Activated CD4-positive, alpha-beta T cell treated with anti-CD3 and anti-CD28 coated beads, Interleukin-2, amount 10 ng/mL, durations not matched to agents 24 days and 14 days (primary cell): ENCODE measurements around the gene NOP9. TPM values are rescaled to one million over a fixed set of nuclear protein-coding genes. Genes with fewer than 3 reads are reported as not detected.

Source experiments
- DNase-seq: peaks from one replicate; pipeline ENCODE4 v3.0.0; 2022
- H3K27ac Mint-ChIP-seq: one replicate; pipeline ENCODE4 v1.8.0; 2022; ENCODE audit warnings: mild to moderate bottlenecking, mixed read lengths
- H3K27me3 Mint-ChIP-seq: one replicate; pipeline ENCODE4 v1.8.0; 2022; ENCODE audit warnings: mixed read lengths
- H3K36me3 Mint-ChIP-seq: one replicate; pipeline ENCODE4 v1.8.0; 2022; ENCODE audit warnings: low read depth, mild to moderate bottlenecking, mixed read lengths
- H3K4me1 Mint-ChIP-seq: one replicate; pipeline ENCODE4 v1.8.0; 2021; ENCODE audit warnings: mixed read lengths
- H3K4me3 Mint-ChIP-seq: one replicate; pipeline ENCODE4 v1.8.0; 2022; ENCODE audit warnings: mild to moderate bottlenecking, moderate library complexity, mixed read lengths
- H3K9me3 Mint-ChIP-seq: one replicate; pipeline ENCODE4 v1.8.0; 2021; ENCODE audit warnings: mixed read lengths
- intact Hi-C: fragments of 100-400 bp; cut with micrococcal nuclease; formaldehyde crosslinking; loops from one replicate; pipeline ENCODE4 v1.15.1; 2023
- total RNA-seq: library from RNA; stranded (reverse); gene quantifications from 2 replicates; pipeline ENCODE4 v1.2.3, GENCODE V29; 2022

NOP9 gene
- total RNA-seq, 1 donor from 2014 or later = 48.3 TPM

DNA sequence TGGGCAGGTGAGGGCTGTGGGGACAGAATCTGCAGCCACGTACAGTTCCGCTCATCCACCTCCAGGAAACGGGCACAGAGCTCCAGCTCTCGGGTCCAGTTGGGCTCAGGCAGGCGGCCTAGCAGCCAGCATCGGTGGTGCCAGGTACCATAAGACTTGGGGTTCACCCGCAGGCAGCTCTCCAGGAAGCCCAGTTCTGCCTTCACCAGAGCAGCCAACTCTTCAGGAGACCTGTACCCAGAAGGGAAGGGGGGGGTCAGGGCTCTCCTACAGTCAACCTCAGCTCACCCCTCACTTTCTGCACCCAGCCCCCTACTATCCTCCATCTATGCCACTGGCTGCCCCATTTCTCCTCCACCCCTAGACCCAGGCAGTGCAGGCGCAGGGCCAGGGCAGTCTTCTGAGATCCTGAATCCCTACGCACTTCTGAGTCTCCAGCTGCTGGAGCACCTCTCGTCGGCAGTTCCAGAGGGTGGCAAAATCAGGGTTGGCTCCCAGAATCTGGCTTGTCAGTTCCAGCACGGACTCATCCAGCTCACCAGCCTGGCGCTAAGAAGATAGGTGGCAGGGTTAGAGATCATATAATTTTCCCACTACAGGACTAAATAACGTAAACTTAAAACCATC, 29.6 kb upstream of the NOP9 start:
- H3K36me3 Mint-ChIP-seq = peaks cover 30% of the 10 kb centered on the region
- no peaks in the 10 kb centered on the region for H3K9me3 Mint-ChIP-seq
- H3K27ac Mint-ChIP-seq = no peak overlapping the region
- intact Hi-C loops = no loop called here
- no peak for DNase-seq
- peaks cover 40% of the 10 kb centered on the region for H3K4me1 Mint-ChIP-seq
- H3K4me3 Mint-ChIP-seq = peak overlapping the region; percentile 93
- no peaks in the 10 kb centered on the region for H3K27me3 Mint-ChIP-seq

DNA sequence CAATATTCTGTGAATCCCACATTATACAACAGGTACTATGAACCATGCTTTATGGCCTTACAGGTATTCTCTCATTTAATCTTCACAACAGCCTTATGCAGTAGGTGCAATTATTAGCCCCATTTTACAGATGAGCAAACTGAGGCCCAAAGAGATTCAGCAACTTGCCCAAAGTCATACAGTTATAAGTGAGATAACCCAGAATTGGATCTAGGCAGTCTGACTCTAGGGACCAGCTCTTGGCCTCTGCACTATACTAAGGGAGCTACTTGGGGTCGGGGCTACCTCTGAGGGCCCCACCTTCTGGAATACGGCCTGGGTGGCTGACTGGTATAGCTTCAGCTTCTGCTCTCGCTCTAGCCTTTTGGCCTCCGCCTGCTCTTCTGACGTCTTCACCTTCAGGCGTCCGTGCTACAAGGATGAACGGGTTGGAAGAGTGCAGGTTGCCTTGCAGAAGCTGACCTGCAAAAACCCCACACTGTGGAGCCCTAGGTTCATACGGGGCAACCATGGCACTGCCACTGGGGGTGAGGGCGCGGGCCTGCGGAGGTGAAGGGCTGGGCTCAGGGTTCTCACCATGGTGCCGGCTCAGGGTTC, 29.0 kb upstream of the NOP9 start:
- intact Hi-C loops = loop anchor here (1.0 kb wide), 4 partner anchors 28 to 172 kb away; partner anchors contain the start of genes CHMP4A, GMPR2, NEDD8 and SDR39U1
- no peak for DNase-seq
- no peaks in the 10 kb centered on the region for H3K9me3 Mint-ChIP-seq
- peak overlapping the region; percentile 93 for H3K4me3 Mint-ChIP-seq
- no peaks in the 10 kb centered on the region for H3K27me3 Mint-ChIP-seq
- peak overlapping the region; percentile 95 for H3K27ac Mint-ChIP-seq
- peaks cover 42% of the 10 kb centered on the region for H3K4me1 Mint-ChIP-seq
- H3K36me3 Mint-ChIP-seq = peaks cover 30% of the 10 kb centered on the region

- H3K4me3 Mint-ChIP-seq = peak within 1 kb of the TSS; percentile 93
- no peaks in the 10 kb centered on the region for H3K27me3 Mint-ChIP-seq
- DNase-seq = peak; percentile 97
- H3K4me1 Mint-ChIP-seq = peaks cover 42% of the 10 kb centered on the region
- intact Hi-C loops = loop anchor here (1.0 kb wide), 4 partner anchors 29 to 171 kb away; partner anchors contain the start of genes CHMP4A, GMPR2, NEDD8 and SDR39U1
- no peaks in the 10 kb centered on the region for H3K9me3 Mint-ChIP-seq
- peak within 1 kb of the TSS; percentile 95 for H3K27ac Mint-ChIP-seq
- H3K36me3 Mint-ChIP-seq = peaks cover 24% of the 10 kb centered on the region
Observed at GRCh38 chr14:24271134-24271833, 28.4 kb upstream of the NOP9 start, which contains the start of gene RABGGTA. Gene RABGGTA (minus strand): TSS chr14:24271597. CDS start chr14:24271115, 482 bp downstream.

GRCh38 chr14:24271834-24272263, 27.8 kb upstream of the NOP9 start:
- no peak for DNase-seq
- Mint-ChIP-seq H3K4me1 (peaks cover 42% of the 10 kb centered on the region), H3K9me3 (no peaks in the 10 kb centered on the region), H3K4me3 (peak overlapping the region; percentile 93), H3K27ac (peak overlapping the region; percentile 92), H3K36me3 (peaks cover 18% of the 10 kb centered on the region), H3K27me3 (no peaks in the 10 kb centered on the region)
- intact Hi-C loops = loop anchor here (1.0 kb wide), 4 partner anchors 30 to 170 kb away; partner anchors contain the start of genes CHMP4A, GMPR2, NEDD8 and SDR39U1

DNA sequence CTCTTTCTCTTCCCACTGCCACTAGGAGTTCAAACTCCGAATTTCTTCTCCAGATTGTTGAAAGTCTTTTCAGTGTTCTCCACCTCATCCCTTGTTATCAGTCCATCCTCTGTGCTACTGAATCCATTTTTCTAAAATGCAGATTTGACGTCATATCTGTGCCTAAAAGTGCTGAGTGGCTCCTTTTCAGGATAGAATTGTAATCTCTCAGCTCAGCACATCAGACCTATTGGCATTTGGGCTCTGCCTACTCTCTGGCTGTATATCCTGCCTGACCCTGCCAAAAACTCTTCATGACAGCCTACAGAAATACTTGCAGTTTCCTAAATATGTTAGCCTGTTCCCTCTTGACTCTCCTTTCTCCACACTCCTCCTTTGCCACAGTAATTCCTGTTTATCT, 27.2 kb upstream of the NOP9 start:
- DNase-seq = no peak
- Mint-ChIP-seq H3K27me3 (no peaks in the 10 kb centered on the region), H3K9me3 (no peaks in the 10 kb centered on the region), H3K4me3 (peak overlapping the region; percentile 93), H3K4me1 (peaks cover 43% of the 10 kb centered on the region), H3K36me3 (peaks cover 12% of the 10 kb centered on the region), H3K27ac (peak overlapping the region; percentile 82)
- intact Hi-C loops = no loop called here

DNA sequence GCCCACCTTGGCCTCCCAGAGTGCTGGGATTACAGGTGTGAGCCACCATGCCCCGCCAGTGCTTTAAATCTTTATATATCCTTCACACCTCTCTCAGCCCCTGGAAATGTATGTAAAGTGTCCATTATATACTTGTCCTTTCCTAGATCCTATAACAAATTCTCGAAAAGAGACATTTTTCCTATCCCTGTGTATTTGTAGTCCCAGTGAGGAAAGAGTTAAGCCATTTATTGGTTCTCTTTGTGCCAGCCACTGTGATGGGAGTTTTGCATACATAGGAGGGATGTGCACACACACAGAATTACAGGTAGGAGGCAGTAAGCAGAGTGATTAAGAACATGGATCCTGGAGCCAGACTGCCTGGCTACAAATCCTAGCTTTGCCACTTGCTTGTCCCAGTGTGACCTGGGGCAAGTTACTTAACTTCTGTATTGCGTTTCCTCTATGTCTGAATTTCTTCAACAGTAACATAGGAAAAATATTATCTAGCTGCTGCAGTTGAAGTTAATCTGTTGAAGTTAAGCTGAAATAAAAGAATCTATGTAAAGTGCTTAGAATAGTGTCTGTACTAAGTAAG, 26.1 kb upstream of the NOP9 start:
- H3K27me3 Mint-ChIP-seq = no peaks in the 10 kb centered on the region
- peak overlapping the region; percentile 54 for H3K4me3 Mint-ChIP-seq
- peaks cover 48% of the 10 kb centered on the region for H3K4me1 Mint-ChIP-seq
- peaks cover 9% of the 10 kb centered on the region for H3K36me3 Mint-ChIP-seq
- H3K9me3 Mint-ChIP-seq = no peaks in the 10 kb centered on the region
- intact Hi-C loops = no loop called here
- DNase-seq = no peak
- peak overlapping the region; percentile 82 for H3K27ac Mint-ChIP-seq

DNA sequence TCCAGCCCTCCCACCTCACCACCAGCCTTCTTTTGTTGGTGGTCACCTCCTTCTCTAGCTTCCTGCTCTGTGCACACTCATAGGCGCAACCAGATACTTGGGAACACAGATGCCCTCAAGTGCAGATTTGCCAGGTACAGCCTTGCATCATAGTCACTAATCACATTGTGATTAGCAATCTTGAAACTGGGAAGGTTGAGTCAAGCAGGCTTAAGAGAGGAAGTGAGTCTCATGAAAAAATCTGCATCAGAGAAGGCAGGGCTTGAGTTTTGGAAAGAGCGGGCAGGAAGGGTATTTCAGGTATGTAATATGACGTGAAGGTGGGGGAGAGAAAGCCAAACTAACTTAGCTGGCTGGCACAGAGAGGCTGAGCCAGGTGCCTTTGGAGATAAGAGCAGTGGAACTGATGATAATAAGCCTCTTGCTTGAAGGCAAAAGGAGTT, 25.5 kb upstream of the NOP9 start:
- Mint-ChIP-seq H3K36me3 (peaks cover 8% of the 10 kb centered on the region), H3K4me3 (peak overlapping the region; percentile 54), H3K27me3 (no peaks in the 10 kb centered on the region), H3K9me3 (no peaks in the 10 kb centered on the region), H3K4me1 (peaks cover 54% of the 10 kb centered on the region), H3K27ac (peak overlapping the region; percentile 82)
- intact Hi-C loops = loop anchor here (1.0 to 2.0 kb wide), 4 partner anchors 15 to 59 kb away; no protein-coding TSS in a partner anchor
- peak; percentile 84 for DNase-seq

DNA sequence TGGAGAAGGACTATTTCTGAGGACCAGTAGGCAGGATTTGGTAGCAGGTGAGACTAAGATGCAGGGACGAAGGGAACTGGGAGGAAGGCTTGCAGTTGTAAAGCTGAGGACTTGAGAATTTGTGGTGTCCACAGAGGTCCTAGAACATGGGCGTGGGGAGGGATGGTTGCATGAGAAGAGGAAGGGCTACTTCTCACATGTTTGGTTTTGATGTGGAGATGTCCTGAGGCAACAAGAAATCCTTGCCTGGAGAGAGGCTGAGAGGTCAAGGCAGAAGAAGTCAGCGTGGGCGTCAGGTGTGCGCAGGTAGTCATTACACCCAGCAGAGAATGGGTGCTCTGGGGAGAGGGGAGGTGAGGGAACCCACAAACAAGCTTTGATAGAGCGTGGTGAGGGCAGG, 22.6 kb upstream of the NOP9 start:
- Mint-ChIP-seq H3K27ac (no peak overlapping the region), H3K36me3 (peaks cover 2% of the 10 kb centered on the region), H3K9me3 (no peaks in the 10 kb centered on the region), H3K27me3 (no peaks in the 10 kb centered on the region), H3K4me3 (no peak overlapping the region), H3K4me1 (peaks cover 47% of the 10 kb centered on the region)
- no peak for DNase-seq
- intact Hi-C loops = no loop called here

DNA sequence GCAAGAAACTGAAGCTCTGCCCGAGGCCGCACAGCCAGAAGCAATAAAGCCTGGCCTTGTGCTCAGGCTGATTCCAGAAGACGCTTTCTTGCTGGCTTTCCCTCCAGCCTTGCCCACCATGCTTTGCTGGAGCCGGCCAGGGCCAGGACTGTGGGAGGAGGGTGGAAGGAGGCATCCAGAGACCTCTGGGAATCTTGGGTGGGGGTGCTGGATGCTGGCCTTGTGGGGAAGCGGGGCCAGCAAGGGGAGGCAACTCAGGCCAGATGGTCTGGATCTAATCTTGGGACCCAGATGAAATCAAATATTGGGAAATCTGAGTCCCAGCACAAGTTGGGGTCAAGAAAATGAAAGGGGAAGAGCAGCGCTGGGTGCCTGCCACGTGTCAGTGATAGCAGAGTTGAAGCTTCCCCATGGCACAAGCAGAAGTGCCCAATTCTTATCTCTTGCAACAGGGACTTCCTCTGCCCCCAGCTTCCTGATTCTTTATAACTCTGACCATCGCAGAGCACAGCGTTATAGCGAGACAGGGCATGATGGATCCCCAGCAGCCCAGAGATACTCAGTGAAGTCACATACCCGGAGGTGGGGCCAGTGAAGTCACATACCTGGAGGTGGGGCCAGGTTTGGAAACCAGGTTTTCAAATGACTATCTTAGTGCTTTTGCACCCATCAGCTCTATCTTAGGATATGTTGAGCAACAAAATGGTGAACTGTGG, 21.9 kb upstream of the NOP9 start:
- Mint-ChIP-seq H3K27me3 (no peaks in the 10 kb centered on the region), H3K9me3 (no peaks in the 10 kb centered on the region), H3K4me3 (no peak overlapping the region), H3K27ac (peak overlapping the region; percentile 31), H3K4me1 (peaks cover 40% of the 10 kb centered on the region), H3K36me3 (peaks cover 2% of the 10 kb centered on the region)
- no peak for DNase-seq
- intact Hi-C loops = no loop called here

- DNase-seq = no peak
- intact Hi-C loops = no loop called here
- Mint-ChIP-seq H3K4me3 (peak overlapping the region; percentile 29), H3K27ac (peak overlapping the region; percentile 73), H3K9me3 (no peaks in the 10 kb centered on the region), H3K4me1 (peaks cover 36% of the 10 kb centered on the region), H3K27me3 (no peaks in the 10 kb centered on the region), H3K36me3 (peaks cover 2% of the 10 kb centered on the region)
Observed at GRCh38 chr14:24278424-24278823, 21.2 kb upstream of the NOP9 start.

DNA sequence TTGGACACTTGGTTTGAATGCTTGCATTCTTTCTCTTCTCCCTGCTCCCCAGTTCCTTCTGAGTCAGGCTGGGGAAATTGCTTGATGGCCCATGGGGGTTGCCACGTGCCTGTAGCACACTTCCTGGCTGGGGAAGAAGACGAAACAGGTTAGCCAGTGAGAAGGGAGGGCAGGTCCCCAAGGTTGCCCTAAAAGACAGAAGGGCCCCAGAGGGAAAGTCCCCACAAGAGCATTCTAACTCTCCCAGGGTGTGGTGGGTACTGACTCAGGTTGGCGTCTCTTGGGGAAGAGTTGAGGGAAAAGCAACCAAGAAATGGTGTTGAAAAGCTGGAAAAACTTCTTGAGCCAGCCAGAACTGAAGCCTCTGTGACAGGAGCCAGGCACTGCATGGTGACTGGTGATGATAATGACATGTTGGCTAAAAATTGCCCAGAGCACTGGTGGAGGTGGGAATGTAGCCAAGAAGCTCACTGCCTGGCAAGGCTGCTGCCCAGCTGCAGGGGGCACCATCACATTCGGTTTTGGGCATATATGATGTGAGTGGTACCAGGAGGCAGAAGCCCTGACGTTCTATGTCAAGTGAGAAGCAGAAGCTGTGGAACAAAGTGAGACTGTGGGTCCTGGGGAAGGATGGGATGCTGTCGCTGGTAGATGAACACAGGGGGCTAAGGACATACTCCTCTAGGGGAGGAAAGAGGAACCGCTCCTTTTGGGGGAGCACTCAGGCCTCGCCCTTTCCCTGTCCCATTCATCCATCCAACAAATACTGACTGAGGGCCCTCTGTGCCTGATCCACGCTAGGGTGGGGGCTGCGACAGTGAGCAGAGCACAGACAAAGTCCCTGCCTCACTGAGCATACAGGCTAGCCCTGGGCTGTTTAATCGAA, 20.1 kb upstream of the NOP9 start:
- Mint-ChIP-seq H3K9me3 (no peaks in the 10 kb centered on the region), H3K27me3 (no peaks in the 10 kb centered on the region), H3K27ac (peak overlapping the region; percentile 73), H3K36me3 (peaks cover 2% of the 10 kb centered on the region), H3K4me1 (peaks cover 26% of the 10 kb centered on the region), H3K4me3 (peak overlapping the region; percentile 36)
- peak; percentile 77 for DNase-seq
- intact Hi-C loops = no loop called here

- peaks cover 24% of the 10 kb centered on the region for H3K4me1 Mint-ChIP-seq
- H3K4me3 Mint-ChIP-seq = no peak overlapping the region
- no peak for DNase-seq
- peaks cover 2% of the 10 kb centered on the region for H3K36me3 Mint-ChIP-seq
- no peaks in the 10 kb centered on the region for H3K9me3 Mint-ChIP-seq
- H3K27ac Mint-ChIP-seq = no peak overlapping the region
- peaks cover 5% of the 10 kb centered on the region for H3K27me3 Mint-ChIP-seq
- intact Hi-C loops = no loop called here
Observed at GRCh38 chr14:24280797-24281460, 18.7 kb upstream of the NOP9 start.
